ENCODE results near the gene FAM107A. TPM values are rescaled to one million over a fixed set of nuclear protein-coding genes. Genes with fewer than 3 reads are reported as not detected.

The FAM107A gene
- total RNA-seq, 1 experiment from 2014 or later = not detected

- Histone ChIP-seq H3K9ac (ENCODE audit: low read length) (no peak overlapping the region), H3K4me1 (ENCODE audit: control insufficient read depth in 1 of 2, insufficient read depth in 2 of 2, low read length in 2 of 2) (peaks cover 0 to 28% of the 10 kb centered on the region in 2 experiments; a peak in 3 of 4 replicates), H3K4me2 (ENCODE audit: low read length) (peak overlapping the region; percentile 10; the same call in 1 of the 2 replicates), H3K27ac (ENCODE audit: low read depth, low read length) (no peak overlapping the region), H3K9me2 (ENCODE audit: insufficient read depth) (no peaks in the 10 kb centered on the region), H2AFZ (ENCODE audit: low read depth, low read length, poor library complexity, severe bottlenecking) (no peak overlapping the region), H3K36me3 (ENCODE audit: control insufficient read depth in 1 of 2, insufficient read depth in 2 of 2, low read length in 2 of 2) (no peaks in the 10 kb centered on the region), H4K20me1 (ENCODE audit: insufficient read depth) (no peaks in the 10 kb centered on the region), H3K27me3 (ENCODE audit: insufficient read depth, low read length) (no peaks in the 10 kb centered on the region), H3K79me2 (ENCODE audit: insufficient read depth, low read length) (no peaks in the 10 kb centered on the region), H3K9me3 (ENCODE audit: control insufficient read depth in 1 of 2, insufficient read depth in 1 of 2, low read depth in 1 of 2, low read length in 2 of 2) (no peaks in the 10 kb centered on the region), H3K4me3 (replicated peaks in 1 of 2; ENCODE audit: low read depth in 1 of 2, low read length in 2 of 2) (no peak overlapping the region)
- ATAC-seq = no peak
- ChIA-PET RAD21 (ENCODE audit: low non-redundant PET in 1 of 2, low total read pairs in 2 of 2, uncharacterized antibody in 2 of 2, unreplicated experiment in 2 of 2) (no interaction called here), CTCF (no interaction called here), POLR2A (no interaction called here)
- no peak for DNase-seq (ENCODE audit: low read depth, low spot score)
- intact Hi-C loops (cut with micrococcal nuclease) = no loop called here
- no TSS peak for BruUV-seq (replicated peaks)
- no peak for TF ChIP-seq SRF (IDR thresholded peaks at IDR 0.05; ENCODE audit: low read depth)
- TF ChIP-seq JUND (IDR thresholded peaks at IDR 0.05) = no peak
- no peak for TF ChIP-seq CTCF (IDR thresholded peaks at IDR 0.05 in 2 of 3, conservative IDR thresholded peaks at IDR 0.05 in 1 of 3; ENCODE audit: borderline replicate concordance in 1 of 3, insufficient read depth in 1 of 3, low read depth in 2 of 3, low read length in 2 of 3)
- no peak for TF ChIP-seq EZH2 (IDR thresholded peaks at IDR 0.05)
- no peak for TF ChIP-seq RAD21 (IDR thresholded peaks at IDR 0.05; ENCODE audit: low read depth)
- no peak for TF ChIP-seq SP1 (IDR thresholded peaks at IDR 0.05; ENCODE audit: low read depth)
- TF ChIP-seq YY1 (IDR thresholded peaks at IDR 0.05; ENCODE audit: extremely low read depth, insufficient replicate concordance, low read depth, low read length) = no peak
- TF ChIP-seq EZH2phosphoT487 (IDR thresholded peaks at IDR 0.05; ENCODE audit: borderline replicate concordance) = no peak
- TF ChIP-seq ATF3 (IDR thresholded peaks at IDR 0.05) = no peak
- TF ChIP-seq CBX3 (IDR thresholded peaks at IDR 0.05; ENCODE audit: low read depth) = no peak
- no peak for TF ChIP-seq POLR2AphosphoS5 (IDR thresholded peaks at IDR 0.05; ENCODE audit: low read depth, low read length)
- TF ChIP-seq POLR2A (IDR thresholded peaks at IDR 0.05; ENCODE audit: borderline replicate concordance, extremely low read depth, insufficient read depth, insufficient read length) = no peak
- no peak for TF ChIP-seq SIN3A (IDR thresholded peaks at IDR 0.05; ENCODE audit: low read depth)
- TF ChIP-seq ZNF274 (IDR thresholded peaks at IDR 0.05; ENCODE audit: low read depth, low read length) = no peak
- no peak for TF ChIP-seq ZBTB33 (IDR thresholded peaks at IDR 0.05; ENCODE audit: extremely low read depth, insufficient replicate concordance, low read length)
- TF ChIP-seq ELF1 (IDR thresholded peaks at IDR 0.05; ENCODE audit: borderline replicate concordance, low read depth) = no peak
- TF ChIP-seq, protein P1, sequence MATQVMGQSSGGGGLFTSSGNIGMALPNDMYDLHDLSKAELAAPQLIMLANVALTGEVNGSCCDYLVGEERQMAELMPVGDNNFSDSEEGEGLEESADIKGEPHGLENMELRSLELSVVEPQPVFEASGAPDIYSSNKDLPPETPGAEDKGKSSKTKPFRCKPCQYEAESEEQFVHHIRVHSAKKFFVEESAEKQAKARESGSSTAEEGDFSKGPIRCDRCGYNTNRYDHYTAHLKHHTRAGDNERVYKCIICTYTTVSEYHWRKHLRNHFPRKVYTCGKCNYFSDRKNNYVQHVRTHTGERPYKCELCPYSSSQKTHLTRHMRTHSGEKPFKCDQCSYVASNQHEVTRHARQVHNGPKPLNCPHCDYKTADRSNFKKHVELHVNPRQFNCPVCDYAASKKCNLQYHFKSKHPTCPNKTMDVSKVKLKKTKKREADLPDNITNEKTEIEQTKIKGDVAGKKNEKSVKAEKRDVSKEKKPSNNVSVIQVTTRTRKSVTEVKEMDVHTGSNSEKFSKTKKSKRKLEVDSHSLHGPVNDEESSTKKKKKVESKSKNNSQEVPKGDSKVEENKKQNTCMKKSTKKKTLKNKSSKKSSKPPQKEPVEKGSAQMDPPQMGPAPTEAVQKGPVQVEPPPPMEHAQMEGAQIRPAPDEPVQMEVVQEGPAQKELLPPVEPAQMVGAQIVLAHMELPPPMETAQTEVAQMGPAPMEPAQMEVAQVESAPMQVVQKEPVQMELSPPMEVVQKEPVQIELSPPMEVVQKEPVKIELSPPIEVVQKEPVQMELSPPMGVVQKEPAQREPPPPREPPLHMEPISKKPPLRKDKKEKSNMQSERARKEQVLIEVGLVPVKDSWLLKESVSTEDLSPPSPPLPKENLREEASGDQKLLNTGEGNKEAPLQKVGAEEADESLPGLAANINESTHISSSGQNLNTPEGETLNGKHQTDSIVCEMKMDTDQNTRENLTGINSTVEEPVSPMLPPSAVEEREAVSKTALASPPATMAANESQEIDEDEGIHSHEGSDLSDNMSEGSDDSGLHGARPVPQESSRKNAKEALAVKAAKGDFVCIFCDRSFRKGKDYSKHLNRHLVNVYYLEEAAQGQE (IDR thresholded peaks at IDR 0.05; ENCODE audit: low read depth) = no peak
- no peak for TF ChIP-seq FOSL1 (IDR thresholded peaks at IDR 0.05; ENCODE audit: low read depth)
- no peak for TF ChIP-seq EGR1 (IDR thresholded peaks at IDR 0.05; ENCODE audit: low read depth)
- TF ChIP-seq, protein P2, sequence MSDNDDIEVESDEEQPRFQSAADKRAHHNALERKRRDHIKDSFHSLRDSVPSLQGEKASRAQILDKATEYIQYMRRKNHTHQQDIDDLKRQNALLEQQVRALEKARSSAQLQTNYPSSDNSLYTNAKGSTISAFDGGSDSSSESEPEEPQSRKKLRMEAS (IDR thresholded peaks at IDR 0.05) = no peak
These were observed 13.7 kb downstream of the FAM107A start for GRCh38 chr3:58563386-58564035.
